ENCODE data around the gene CRYGN. TPM values are rescaled to one million over a fixed set of nuclear protein-coding genes. Genes with fewer than 3 reads are reported as not detected.

The CRYGN gene
- polyA plus RNA-seq, 1 of the 3 experiments (the other 2 are of a cell fraction), result not detected

GRCh38 chr7:151440799-151441445, 981 bp upstream of the CRYGN start:
- H4K20me1 ChIP-seq (ENCODE audit: insufficient read depth), result no peaks in the 10 kb centered on the region
- H3K9ac ChIP-seq, result no peak overlapping the region
- no peak for DNase-seq
- H3K9me2 ChIP-seq, result no peaks in the 10 kb centered on the region
- H3K4me3 ChIP-seq (ENCODE audit: low read depth in 2 of 2, low read length in 1 of 2), result no peak overlapping the region
- TF ChIP-seq CHD2 (IDR thresholded peaks at IDR 0.05; ENCODE audit: low read length, partially characterized antibody), result no peak
- no peak for TF ChIP-seq POLR2AphosphoS5 (IDR thresholded peaks at IDR 0.05; ENCODE audit: low read depth, low read length)
- TF ChIP-seq SMC3 (IDR thresholded peaks at IDR 0.05; ENCODE audit: low read depth, low read length), result no peak
- no peak for TF ChIP-seq GABPA (IDR thresholded peaks at IDR 0.05; ENCODE audit: low read depth)
- TF ChIP-seq ELF1 (IDR thresholded peaks at IDR 0.05), result no peak
- no peak for TF ChIP-seq NFIC (IDR thresholded peaks at IDR 0.05; ENCODE audit: borderline replicate concordance)
- TF ChIP-seq SIN3A (IDR thresholded peaks at IDR 0.05; ENCODE audit: borderline replicate concordance, low read depth, low read length), result no peak
- no peak for TF ChIP-seq RFX5 (IDR thresholded peaks at IDR 0.05; ENCODE audit: low read length)
- no peak for TF ChIP-seq IRF3 (IDR thresholded peaks at IDR 0.05; ENCODE audit: low read depth, low read length)
- no peak for TF ChIP-seq YY1 (IDR thresholded peaks at IDR 0.05; ENCODE audit: low read depth)
- no peak for TF ChIP-seq MXI1 (IDR thresholded peaks at IDR 0.05; ENCODE audit: low read depth, low read length)
- no peak for TF ChIP-seq EP300 (IDR thresholded peaks at IDR 0.05; ENCODE audit: borderline replicate concordance in 1 of 2, low read depth in 1 of 2, low read length in 1 of 2)
- TF ChIP-seq GATA2 (CRISPR knock-in tag; IDR thresholded peaks at IDR 0.05), result no peak
- H3K9me3 ChIP-seq, result no peaks in the 10 kb centered on the region
- no peak overlapping the region for H3K27ac ChIP-seq (ENCODE audit: low read depth in 2 of 2, low read length in 1 of 2)
- no peaks in the 10 kb centered on the region for H3K36me3 ChIP-seq (replicated peaks in 1 of 2; ENCODE audit: control insufficient read depth in 1 of 2, insufficient read depth in 2 of 2, low read length in 1 of 2)
- peaks cover 0 to 19% of the 10 kb centered on the region in 2 experiments; a peak in 2 of 4 replicates for H3K4me1 ChIP-seq (ENCODE audit: control insufficient read depth in 1 of 2, insufficient read depth in 2 of 2, low read depth in 1 of 2, low read length in 1 of 2)
- no peaks in the 10 kb centered on the region; the same call in 1 of the 2 replicates for H3K27me3 ChIP-seq (ENCODE audit: insufficient read depth)
- no peaks in the 10 kb centered on the region for H3K79me2 ChIP-seq (ENCODE audit: insufficient read depth)
- no peaks in the 10 kb centered on the region for H3F3A ChIP-seq (replicated peaks; ENCODE audit: insufficient read depth)
- H3K4me2 ChIP-seq, result no peak overlapping the region
- POLR2A ChIA-PET, result interaction anchor here (0.6 kb wide), 1 partner anchor 498 kb away, joined by 4 read pairs; no protein-coding TSS in a partner anchor
- WGBS (ENCODE audit: low lambda C conversion rate), result 84% methylated on average over 10 of the region's 10 CpGs
- CTCF ChIA-PET, result interaction anchor here (0.8 to 6.3 kb wide), 6 partner anchors 8 to 131 kb away, joined by 3 to 43 read pairs (median 4); no protein-coding TSS in a partner anchor
- H2AFZ ChIP-seq (ENCODE audit: low read depth), result no peak overlapping the region

- ChIA-PET CTCF (interaction anchor here (1.2 to 6.3 kb wide), 5 partner anchors 7 to 129 kb away, joined by 3 to 43 read pairs (median 4); no protein-coding TSS in a partner anchor), POLR2A (no interaction called here)
- no peaks in the 10 kb centered on the region; the same call in 1 of the 2 replicates for H3K27me3 ChIP-seq (ENCODE audit: insufficient read depth)
- H3K9me3 ChIP-seq, result no peaks in the 10 kb centered on the region
- no peak overlapping the region for H3K9ac ChIP-seq
- DNase-seq, result no peak
- H4K20me1 ChIP-seq (ENCODE audit: insufficient read depth), result no peaks in the 10 kb centered on the region
- no peak overlapping the region for H3K4me2 ChIP-seq
- H3K9me2 ChIP-seq, result no peaks in the 10 kb centered on the region
- H3K4me1 ChIP-seq (ENCODE audit: control insufficient read depth in 1 of 2, insufficient read depth in 2 of 2, low read depth in 1 of 2, low read length in 1 of 2), result peaks cover 0 to 20% of the 10 kb centered on the region in 2 experiments; a peak in 2 of 4 replicates
- WGBS (ENCODE audit: low lambda C conversion rate), result 72% methylated on average over 10 of the region's 17 CpGs
- no peaks in the 10 kb centered on the region for H3K79me2 ChIP-seq (ENCODE audit: insufficient read depth)
- TF ChIP-seq, protein P1, sequence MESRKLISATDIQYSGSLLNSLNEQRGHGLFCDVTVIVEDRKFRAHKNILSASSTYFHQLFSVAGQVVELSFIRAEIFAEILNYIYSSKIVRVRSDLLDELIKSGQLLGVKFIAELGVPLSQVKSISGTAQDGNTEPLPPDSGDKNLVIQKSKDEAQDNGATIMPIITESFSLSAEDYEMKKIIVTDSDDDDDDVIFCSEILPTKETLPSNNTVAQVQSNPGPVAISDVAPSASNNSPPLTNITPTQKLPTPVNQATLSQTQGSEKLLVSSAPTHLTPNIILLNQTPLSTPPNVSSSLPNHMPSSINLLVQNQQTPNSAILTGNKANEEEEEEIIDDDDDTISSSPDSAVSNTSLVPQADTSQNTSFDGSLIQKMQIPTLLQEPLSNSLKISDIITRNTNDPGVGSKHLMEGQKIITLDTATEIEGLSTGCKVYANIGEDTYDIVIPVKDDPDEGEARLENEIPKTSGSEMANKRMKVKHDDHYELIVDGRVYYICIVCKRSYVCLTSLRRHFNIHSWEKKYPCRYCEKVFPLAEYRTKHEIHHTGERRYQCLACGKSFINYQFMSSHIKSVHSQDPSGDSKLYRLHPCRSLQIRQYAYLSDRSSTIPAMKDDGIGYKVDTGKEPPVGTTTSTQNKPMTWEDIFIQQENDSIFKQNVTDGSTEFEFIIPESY (IDR thresholded peaks at IDR 0.05; ENCODE audit: borderline replicate concordance, low read depth), result no peak
- no peak for TF ChIP-seq JUND (IDR thresholded peaks at IDR 0.05)
- no peak for TF ChIP-seq RCOR1 (IDR thresholded peaks at IDR 0.05; ENCODE audit: low read length)
- no peak for TF ChIP-seq FOXM1 (IDR thresholded peaks at IDR 0.05; ENCODE audit: low read depth)
- no peak for TF ChIP-seq MXI1 (IDR thresholded peaks at IDR 0.05; ENCODE audit: low read depth, low read length)
- TF ChIP-seq GABPA (IDR thresholded peaks at IDR 0.05; ENCODE audit: low read depth), result no peak
- TF ChIP-seq EP300 (IDR thresholded peaks at IDR 0.05; ENCODE audit: borderline replicate concordance in 1 of 2, low read depth in 1 of 2, low read length in 1 of 2), result no peak
- TF ChIP-seq FOXJ3 (CRISPR knock-in tag; IDR thresholded peaks at IDR 0.05), result no peak
- TF ChIP-seq ELF1 (IDR thresholded peaks at IDR 0.05), result no peak
- no peak for TF ChIP-seq GATA2 (CRISPR knock-in tag; IDR thresholded peaks at IDR 0.05)
- TF ChIP-seq, protein P2, sequence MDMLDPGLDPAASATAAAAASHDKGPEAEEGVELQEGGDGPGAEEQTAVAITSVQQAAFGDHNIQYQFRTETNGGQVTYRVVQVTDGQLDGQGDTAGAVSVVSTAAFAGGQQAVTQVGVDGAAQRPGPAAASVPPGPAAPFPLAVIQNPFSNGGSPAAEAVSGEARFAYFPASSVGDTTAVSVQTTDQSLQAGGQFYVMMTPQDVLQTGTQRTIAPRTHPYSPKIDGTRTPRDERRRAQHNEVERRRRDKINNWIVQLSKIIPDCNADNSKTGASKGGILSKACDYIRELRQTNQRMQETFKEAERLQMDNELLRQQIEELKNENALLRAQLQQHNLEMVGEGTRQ (IDR thresholded peaks at IDR 0.05; ENCODE audit: borderline replicate concordance, low read depth, low read length), result no peak
- TF ChIP-seq SIN3A (IDR thresholded peaks at IDR 0.05; ENCODE audit: borderline replicate concordance, low read depth, low read length), result no peak
- TF ChIP-seq, protein P3, sequence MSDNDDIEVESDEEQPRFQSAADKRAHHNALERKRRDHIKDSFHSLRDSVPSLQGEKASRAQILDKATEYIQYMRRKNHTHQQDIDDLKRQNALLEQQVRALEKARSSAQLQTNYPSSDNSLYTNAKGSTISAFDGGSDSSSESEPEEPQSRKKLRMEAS (IDR thresholded peaks at IDR 0.05; ENCODE audit: low read depth), result no peak
- no peak for TF ChIP-seq FOSL2 (IDR thresholded peaks at IDR 0.05; ENCODE audit: borderline replicate concordance, low read depth)
- no peak for TF ChIP-seq POLR2AphosphoS5 (IDR thresholded peaks at IDR 0.05; ENCODE audit: low read depth, low read length)
- no peak for TF ChIP-seq CHD2 (IDR thresholded peaks at IDR 0.05; ENCODE audit: low read length, partially characterized antibody)
- H3K36me3 ChIP-seq (replicated peaks in 1 of 2; ENCODE audit: control insufficient read depth in 1 of 2, insufficient read depth in 2 of 2, low read length in 1 of 2), result no peaks in the 10 kb centered on the region
- H2AFZ ChIP-seq (ENCODE audit: low read depth), result no peak overlapping the region
- H3K27ac ChIP-seq (ENCODE audit: low read depth in 2 of 2, low read length in 1 of 2), result no peak overlapping the region
- no peak overlapping the region for H3K4me3 ChIP-seq (ENCODE audit: low read depth in 2 of 2, low read length in 1 of 2)
- H3F3A ChIP-seq (replicated peaks; ENCODE audit: insufficient read depth), result no peaks in the 10 kb centered on the region
These were observed 908 bp downstream of the CRYGN start for GRCh38 chr7:151438864-151439601.

All from SK-N-SH (cell line).